ENCODE data around the gene SBF2.

DNA sequence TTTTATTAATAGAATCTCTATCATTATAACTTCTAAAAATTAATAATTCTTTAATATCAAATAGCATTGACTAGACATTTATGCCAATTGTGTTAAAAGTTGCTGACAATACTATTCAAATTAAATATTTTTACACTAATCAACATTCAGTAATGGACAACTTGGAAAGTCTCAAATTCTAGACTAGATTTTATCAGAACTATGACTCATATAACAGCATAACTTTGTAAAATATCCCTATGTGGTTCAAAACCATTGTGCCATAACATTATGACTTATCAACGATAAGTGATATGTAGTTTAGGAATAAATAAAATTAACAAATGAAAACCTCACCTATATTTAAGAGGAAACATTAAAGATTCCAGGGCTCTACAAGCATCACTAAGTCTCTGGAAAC lies 291.8 kb downstream of the SBF2 start:
- TF ChIP-seq POLR2AphosphoS5 (IDR thresholded peaks at IDR 0.05) = no peak
- TF ChIP-seq, protein P1, sequence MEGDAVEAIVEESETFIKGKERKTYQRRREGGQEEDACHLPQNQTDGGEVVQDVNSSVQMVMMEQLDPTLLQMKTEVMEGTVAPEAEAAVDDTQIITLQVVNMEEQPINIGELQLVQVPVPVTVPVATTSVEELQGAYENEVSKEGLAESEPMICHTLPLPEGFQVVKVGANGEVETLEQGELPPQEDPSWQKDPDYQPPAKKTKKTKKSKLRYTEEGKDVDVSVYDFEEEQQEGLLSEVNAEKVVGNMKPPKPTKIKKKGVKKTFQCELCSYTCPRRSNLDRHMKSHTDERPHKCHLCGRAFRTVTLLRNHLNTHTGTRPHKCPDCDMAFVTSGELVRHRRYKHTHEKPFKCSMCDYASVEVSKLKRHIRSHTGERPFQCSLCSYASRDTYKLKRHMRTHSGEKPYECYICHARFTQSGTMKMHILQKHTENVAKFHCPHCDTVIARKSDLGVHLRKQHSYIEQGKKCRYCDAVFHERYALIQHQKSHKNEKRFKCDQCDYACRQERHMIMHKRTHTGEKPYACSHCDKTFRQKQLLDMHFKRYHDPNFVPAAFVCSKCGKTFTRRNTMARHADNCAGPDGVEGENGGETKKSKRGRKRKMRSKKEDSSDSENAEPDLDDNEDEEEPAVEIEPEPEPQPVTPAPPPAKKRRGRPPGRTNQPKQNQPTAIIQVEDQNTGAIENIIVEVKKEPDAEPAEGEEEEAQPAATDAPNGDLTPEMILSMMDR (IDR thresholded peaks at IDR 0.05 in 8 of 11, conservative IDR thresholded peaks at IDR 0.05 in 3 of 11) = no peak
- TF ChIP-seq POLR2A (IDR thresholded peaks at IDR 0.05) = no peak

Measured in spleen (tissue), 7 donors.